Subcutaneous adipose tissue (tissue), 4 donors: ENCODE results near the gene HOXD9. TPM values are rescaled to one million over a fixed set of nuclear protein-coding genes. Genes with fewer than 3 reads are reported as not detected.

Experiments
- total RNA-seq, 4 donors: library from RNA; depleted of rRNA; stranded (reverse); fragments of >200 nt; gene quantifications; one replicate each; pipeline ENCODE4 v1.1.0, GENCODE V29; 2016
- TF ChIP-seq, protein P1 (sequence below): fragments of 450-650 bp; IDR thresholded peaks from one replicate; pipeline ENCODE4 v1.5.1; 2016; ENCODE audit warnings: low read depth, mild to moderate bottlenecking, control low read depth, antibody characterized with exemption, moderate library complexity

HOXD9 gene
- total RNA-seq, 4 donors from 2014 or later, result 1.9 to 6.4 (median 3.7) TPM

DNA sequence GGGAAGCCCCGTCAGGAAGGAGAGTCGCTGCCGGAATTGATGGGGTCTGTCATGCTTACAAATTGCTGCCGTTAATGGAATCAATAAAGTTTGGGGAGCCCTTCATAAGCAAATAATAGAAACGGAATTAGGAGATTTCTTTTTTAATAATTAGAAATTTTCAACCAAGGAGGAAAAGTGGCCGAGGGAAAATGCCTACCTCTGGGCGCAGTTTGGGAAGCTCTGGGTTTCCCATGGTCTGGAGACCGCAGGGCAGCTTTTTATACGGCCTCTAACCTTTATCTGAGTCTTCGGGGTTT lies 40.0 kb upstream of the HOXD9 start:
- TF ChIP-seq, protein P1, sequence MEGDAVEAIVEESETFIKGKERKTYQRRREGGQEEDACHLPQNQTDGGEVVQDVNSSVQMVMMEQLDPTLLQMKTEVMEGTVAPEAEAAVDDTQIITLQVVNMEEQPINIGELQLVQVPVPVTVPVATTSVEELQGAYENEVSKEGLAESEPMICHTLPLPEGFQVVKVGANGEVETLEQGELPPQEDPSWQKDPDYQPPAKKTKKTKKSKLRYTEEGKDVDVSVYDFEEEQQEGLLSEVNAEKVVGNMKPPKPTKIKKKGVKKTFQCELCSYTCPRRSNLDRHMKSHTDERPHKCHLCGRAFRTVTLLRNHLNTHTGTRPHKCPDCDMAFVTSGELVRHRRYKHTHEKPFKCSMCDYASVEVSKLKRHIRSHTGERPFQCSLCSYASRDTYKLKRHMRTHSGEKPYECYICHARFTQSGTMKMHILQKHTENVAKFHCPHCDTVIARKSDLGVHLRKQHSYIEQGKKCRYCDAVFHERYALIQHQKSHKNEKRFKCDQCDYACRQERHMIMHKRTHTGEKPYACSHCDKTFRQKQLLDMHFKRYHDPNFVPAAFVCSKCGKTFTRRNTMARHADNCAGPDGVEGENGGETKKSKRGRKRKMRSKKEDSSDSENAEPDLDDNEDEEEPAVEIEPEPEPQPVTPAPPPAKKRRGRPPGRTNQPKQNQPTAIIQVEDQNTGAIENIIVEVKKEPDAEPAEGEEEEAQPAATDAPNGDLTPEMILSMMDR, result no peak

DNA sequence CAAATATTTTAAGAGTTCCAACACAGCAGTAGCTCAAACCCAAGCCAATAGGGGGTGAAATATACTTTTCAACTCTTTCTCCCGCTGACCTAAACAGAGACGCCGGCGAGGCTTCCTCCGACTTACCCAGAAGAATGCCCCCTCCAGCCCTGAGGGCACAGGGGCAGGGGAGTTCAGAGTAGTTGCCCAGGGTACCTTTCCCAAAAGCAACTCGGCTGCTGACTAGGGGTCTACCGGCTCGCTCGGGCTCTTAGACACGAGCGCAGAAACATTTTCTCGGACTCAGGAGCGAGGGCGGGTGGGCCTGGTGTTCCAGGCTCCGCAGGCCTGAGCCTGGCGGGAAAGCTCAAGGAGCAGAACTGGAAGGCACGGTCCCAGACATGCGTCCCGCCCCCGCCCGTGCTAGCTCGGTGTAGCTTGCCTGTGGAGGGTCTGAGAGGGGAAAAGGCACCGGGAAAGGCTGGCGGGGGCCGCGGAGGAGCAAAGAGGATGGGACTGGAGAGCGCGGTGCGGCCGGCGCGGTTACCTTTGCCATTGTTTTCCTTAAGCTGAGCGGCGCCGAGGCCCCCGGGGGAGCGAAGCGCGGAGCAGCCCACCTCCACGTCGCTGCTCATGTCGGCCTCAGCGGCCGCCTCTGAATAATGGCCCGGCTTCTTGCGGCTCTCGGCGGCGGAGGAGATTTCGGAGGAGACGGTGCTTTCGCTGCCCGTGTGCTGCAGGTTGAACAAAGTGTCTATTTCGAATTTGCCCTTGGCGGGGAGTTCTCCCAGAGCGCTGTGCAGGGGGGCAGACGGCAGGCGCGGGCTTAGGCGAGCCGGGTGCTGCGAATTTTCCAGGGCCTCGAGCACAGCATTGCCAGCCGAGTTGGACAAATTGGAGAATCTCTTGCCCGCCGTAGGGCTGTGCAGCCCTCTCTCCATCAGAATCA lies 39.4 kb upstream of the HOXD9 start:
- TF ChIP-seq, protein P1, result no peak

DNA sequence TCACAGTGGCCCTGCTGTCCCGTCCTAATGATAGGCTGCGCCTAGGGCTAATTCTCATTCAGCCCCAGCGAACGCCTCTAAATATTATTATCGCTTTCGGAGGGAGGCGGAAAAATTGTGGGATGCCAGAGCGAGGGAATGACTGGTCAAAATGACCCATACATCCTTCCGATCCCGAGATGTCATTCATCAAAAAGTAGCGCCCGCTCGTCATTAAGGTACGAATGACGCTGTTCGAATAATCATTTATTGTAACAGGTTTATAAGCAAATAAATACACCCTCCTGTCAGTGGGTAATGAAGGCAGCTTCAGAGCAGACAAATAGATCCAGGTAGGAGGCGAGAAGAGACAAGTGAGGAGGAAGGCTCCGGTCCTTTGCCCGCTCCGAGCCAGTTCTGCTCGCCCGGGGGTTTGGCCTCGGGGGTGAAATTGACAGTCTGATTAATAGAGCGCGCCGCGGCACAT lies 38.7 kb upstream of the HOXD9 start, which contains the start of gene EVX2:
EVX2 (minus strand) TSS at position 167 of the 466 bp plus-strand sequence. CDS start 186 bp downstream, outside the sequence.
- TF ChIP-seq, protein P1, result no peak

DNA sequence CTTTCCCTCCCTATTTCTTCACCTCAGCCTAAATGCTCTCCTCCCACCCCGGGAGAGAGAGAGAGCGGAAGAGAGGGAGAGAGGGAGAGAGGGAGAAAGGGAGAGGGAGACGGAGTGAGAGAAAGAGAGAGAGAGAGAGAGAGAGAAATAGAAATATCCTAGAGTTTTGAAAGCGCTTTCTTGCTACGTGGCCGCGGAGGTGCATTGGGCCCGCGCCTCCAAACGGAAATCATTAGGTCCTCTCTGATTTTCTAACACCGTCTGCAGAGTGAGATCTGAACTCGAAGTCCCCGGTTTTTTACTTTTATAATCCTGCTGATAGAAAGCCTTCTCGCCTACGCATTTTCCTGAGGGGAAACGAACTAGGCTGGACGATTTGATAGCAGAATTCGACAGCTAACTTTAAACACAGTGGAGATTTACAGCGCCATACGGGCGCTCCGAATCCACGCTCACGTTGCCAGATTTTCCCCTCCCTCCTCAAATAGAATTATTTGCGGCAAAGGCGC lies 37.9 kb upstream of the HOXD9 start:
- TF ChIP-seq, protein P1, result no peak

DNA sequence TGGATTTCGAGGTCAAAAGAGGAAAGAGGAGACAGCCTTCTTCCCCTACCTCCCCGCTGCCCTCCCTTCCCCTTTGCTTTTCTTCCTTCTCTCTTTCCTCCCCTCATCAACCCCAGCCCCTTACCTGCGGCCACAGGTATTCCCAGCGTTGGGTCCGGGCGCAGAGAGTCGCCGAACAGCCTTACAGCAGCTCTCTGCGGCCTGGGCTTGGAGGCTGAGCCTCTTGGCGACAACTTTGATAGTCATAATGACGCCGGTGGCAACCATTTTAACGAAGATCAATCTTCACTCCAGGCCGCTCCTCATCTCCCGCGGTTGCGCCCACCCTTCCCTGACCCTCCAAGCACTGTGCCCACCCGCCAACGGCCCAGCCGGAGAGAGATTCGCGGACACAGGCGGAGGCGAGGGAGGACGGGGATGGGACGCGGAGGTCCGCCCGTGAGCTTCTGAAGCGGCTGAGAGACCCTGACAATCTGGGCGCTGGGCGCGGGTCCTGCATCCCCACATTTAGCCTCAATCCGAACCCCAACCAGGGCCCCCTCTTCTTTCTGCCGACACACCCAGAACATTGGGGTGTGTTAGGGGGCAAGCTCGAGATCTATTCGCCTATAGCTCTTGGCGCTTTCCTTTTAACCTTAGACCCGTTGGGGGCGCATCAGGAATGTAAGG lies 37.3 kb upstream of the HOXD9 start:
- TF ChIP-seq, protein P1, result no peak

DNA sequence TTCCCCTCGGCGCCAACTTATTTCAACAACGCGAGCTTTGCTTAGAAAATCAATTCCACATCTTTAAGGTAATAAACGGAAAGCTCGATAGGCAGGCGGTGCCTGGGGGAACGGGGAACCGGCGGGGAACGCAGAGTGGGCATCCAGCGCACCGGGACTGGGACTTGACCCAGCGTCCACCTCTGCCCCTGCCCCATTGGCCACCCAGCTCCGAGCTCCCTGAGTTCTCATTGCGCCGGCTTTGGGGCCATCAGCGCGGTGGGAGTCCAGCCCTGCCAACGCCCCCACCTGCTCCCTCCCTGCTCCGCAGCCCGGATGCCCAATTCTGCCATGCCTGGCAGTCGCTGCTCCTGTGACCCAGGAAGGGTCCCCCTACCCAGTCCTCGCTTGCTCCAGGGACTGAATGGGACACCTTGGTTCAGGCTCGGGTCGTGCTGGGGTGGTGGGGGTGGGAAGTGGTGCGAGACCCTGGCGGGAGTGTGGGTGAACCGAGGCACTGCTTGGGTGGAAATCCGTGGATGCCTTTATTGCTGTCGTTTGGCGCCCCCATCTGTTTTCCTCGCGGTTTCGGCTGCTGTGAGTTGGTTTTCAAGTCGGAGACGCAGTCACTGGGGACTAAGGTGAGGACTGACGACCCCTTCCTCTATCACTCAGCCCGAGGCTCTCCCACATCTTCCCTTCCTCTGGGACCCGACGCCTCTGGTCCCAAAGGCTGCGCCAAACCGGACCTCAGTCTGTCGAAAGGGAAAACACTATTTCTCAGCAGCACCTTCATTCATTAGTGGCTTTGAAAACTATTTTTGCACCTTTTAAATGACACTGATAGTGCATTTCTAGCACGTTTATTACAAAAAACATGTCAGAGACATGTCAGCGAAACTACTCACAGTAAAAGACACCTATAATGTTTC lies 36.4 kb upstream of the HOXD9 start:
- TF ChIP-seq, protein P1, result no peak
